Smooth muscle cell (in vitro differentiated cells): ENCODE results near the gene EBF3. TPM values are rescaled to one million over a fixed set of nuclear protein-coding genes. Genes with fewer than 3 reads are reported as not detected.

Experiments
- DNase-seq: peaks from one replicate; lab custom pipeline; 2025; ENCODE audit not compliant: unreplicated experiment; lab: John Stamatoyannopoulos, UW
- H2AFZ ChIP-seq: fragments of 200-600 bp; sonication (generic); 2 replicates; pipeline ENCODE4 v1.6.0; 2016; ENCODE audit warnings: antibody characterized with exemption, low read depth, mild to moderate bottlenecking
- H3F3A ChIP-seq: fragments of 200-600 bp; sonication (generic); 2 replicates; pipeline ENCODE4 v1.6.0; 2017; ENCODE audit warnings: antibody characterized with exemption, low read depth
- H3K27ac ChIP-seq: fragments of 200-600 bp; sonication (generic); 2 replicates; pipeline ENCODE4 v1.5.1; 2016; ENCODE audit warnings: low read depth, mild to moderate bottlenecking
- H3K27me3 ChIP-seq: fragments of 200-600 bp; sonication (generic); 2 replicates; pipeline ENCODE4 v1.6.1; 2016; ENCODE audit warnings: low read depth, mild to moderate bottlenecking
- H3K36me3 ChIP-seq: fragments of 200-600 bp; sonication (generic); 2 replicates; pipeline ENCODE4 v1.5.1; 2016; ENCODE audit warnings: low read depth
- H3K4me1 ChIP-seq: fragments of 200-600 bp; sonication (generic); 2 replicates; pipeline ENCODE4 v1.5.1; 2016; ENCODE audit warnings: low read depth
- H3K4me2 ChIP-seq: fragments of 200-600 bp; sonication (generic); 2 replicates; pipeline ENCODE4 v1.6.0; 2016; ENCODE audit warnings: mild to moderate bottlenecking
- H3K4me3 ChIP-seq: fragments of 200-600 bp; sonication (generic); 2 replicates; pipeline ENCODE4 v1.5.1; 2016; ENCODE audit warnings: mild to moderate bottlenecking
- H3K79me2 ChIP-seq: fragments of 200-600 bp; sonication (generic); 2 replicates; pipeline ENCODE4 v1.6.0; 2016; ENCODE audit warnings: low read depth, mild to moderate bottlenecking
- H3K9ac ChIP-seq: fragments of 200-600 bp; sonication (generic); 2 replicates; pipeline ENCODE4 v1.6.0; 2016; ENCODE audit warnings: low read depth
- H3K9me3 ChIP-seq: fragments of 200-600 bp; sonication (generic); replicated peaks from 2 replicates; pipeline ENCODE4 v1.5.1; 2016; ENCODE audit warnings: low read depth
- H4K20me1 ChIP-seq: fragments of 200-600 bp; sonication (generic); 2 replicates; pipeline ENCODE4 v1.6.0; 2016; ENCODE audit warnings: low read depth
- WGBS: methylation state at CpG from one replicate; pipeline ENCODE4 v1.1.7; 2016; ENCODE audit warnings: low lambda C conversion rate; 5-methylcytosine and 5-hydroxymethylcytosine counted together
- polyA plus RNA-seq: library from polyadenylated mRNA; unstranded; fragments of >200 nt; fragmentation: Nextera tagmentation; extraction: Ambion mirVana; gene quantifications from 2 replicates; pipeline ENCODE4 v1.2.1, GENCODE V29; 2016
- total RNA-seq: library from RNA; depleted of rRNA; stranded (reverse); fragments of >200 nt; gene quantifications from 2 replicates; pipeline ENCODE4 v1.2.3, GENCODE V29; 2014
- TF ChIP-seq, protein P1 (sequence below): fragments of 200-600 bp; sonication (generic); IDR thresholded peaks from 2 replicates; pipeline ENCODE4 v1.5.1; 2017; ENCODE audit warnings: borderline replicate concordance, mild to moderate bottlenecking, antibody characterized with exemption; ENCODE audit not compliant: insufficient read depth, poor library complexity, severe bottlenecking

The EBF3 gene
- total and polyA plus RNA-seq, 2 experiments from 2014 or later, result not detected

DNA sequence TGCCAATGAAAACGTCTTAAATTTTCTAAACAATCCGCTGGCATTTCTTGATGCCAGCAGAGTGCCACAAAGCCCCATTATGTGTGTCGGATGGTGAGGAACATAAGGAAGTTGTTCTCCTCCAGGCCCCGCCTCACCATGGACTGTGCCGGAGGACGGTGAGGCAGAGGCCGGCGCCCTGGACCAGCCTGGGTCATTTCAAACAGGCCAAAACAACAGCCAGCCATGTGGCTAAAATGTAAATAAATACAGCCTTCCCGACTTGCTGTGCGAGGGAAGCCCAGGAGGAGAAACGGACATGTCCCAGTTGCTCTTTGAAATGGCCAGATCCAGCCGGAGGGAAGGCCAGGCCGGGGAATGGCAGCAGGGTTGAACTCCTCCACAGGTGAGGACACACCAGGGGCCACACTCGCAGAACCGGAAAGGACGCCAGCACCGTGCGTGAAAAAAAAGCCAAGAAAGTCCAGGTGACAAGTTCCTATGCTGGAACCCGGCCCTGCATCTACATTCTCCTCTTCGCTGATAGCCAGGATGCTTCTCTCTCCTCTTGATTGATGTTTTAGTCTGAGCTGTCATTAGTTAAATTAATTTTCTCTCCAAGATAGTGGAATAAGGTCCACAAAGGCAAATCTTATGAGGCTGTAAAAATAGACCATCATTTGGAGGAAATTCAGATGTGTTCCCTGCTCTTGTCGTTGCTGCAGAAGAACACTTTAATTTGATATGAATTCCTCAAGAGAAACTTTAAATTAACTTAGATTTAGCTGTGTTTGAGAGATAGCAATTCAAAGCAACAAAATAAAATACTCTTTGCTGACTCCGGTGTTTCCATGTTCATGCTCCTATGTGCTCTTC, 64.6 kb downstream of the EBF3 start:
- no peaks in the 10 kb centered on the region for H3K36me3 ChIP-seq
- H3K9me3 ChIP-seq, result no peaks in the 10 kb centered on the region
- H3K27ac ChIP-seq, result no peak overlapping the region
- no peak overlapping the region for H3K4me3 ChIP-seq
- 82% methylated on average over 22 of the region's 22 CpGs for WGBS
- H3K9ac ChIP-seq, result no peak overlapping the region
- H3F3A ChIP-seq, result no peaks in the 10 kb centered on the region
- H3K27me3 ChIP-seq, result peaks cover 4% of the 10 kb centered on the region
- no peaks in the 10 kb centered on the region for H3K79me2 ChIP-seq
- no peak overlapping the region for H2AFZ ChIP-seq
- H3K4me2 ChIP-seq, result no peak overlapping the region
- peaks cover 32% of the 10 kb centered on the region for H3K4me1 ChIP-seq
- no peaks in the 10 kb centered on the region for H4K20me1 ChIP-seq
- DNase-seq, result no peak
- TF ChIP-seq, protein P1, sequence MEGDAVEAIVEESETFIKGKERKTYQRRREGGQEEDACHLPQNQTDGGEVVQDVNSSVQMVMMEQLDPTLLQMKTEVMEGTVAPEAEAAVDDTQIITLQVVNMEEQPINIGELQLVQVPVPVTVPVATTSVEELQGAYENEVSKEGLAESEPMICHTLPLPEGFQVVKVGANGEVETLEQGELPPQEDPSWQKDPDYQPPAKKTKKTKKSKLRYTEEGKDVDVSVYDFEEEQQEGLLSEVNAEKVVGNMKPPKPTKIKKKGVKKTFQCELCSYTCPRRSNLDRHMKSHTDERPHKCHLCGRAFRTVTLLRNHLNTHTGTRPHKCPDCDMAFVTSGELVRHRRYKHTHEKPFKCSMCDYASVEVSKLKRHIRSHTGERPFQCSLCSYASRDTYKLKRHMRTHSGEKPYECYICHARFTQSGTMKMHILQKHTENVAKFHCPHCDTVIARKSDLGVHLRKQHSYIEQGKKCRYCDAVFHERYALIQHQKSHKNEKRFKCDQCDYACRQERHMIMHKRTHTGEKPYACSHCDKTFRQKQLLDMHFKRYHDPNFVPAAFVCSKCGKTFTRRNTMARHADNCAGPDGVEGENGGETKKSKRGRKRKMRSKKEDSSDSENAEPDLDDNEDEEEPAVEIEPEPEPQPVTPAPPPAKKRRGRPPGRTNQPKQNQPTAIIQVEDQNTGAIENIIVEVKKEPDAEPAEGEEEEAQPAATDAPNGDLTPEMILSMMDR, result no peak

DNA sequence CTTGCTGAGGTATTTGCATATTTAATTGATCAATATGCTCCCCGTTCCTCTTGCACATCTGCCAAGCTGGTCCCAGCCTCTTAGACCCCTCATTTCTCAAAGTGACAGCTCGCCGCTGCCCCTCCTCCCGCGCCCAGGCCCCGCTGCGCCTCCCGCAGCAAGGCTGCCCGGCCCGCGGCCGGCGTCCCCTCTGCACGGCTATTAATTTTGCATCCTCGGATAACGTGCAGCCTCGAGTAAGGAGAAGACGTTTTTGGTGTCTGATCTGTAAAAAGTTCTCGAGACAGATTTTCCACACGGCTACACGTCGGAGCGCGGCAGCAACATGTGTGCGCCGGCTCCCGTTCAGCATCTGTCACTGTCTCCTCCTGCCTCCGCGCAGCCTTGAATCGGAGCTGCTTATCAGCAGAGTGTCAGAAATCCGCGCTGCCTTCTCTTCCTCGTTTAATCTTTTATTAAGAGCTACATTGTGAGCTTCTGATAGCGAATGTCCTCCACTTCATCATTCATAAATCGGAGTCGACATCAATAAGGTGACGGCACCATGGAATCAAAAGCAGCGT, 65.3 kb downstream of the EBF3 start:
- Histone ChIP-seq H3F3A (no peaks in the 10 kb centered on the region), H3K4me2 (no peak overlapping the region), H2AFZ (no peak overlapping the region), H3K9ac (no peak overlapping the region), H3K27me3 (peaks cover 4% of the 10 kb centered on the region), H3K79me2 (no peaks in the 10 kb centered on the region), H3K36me3 (no peaks in the 10 kb centered on the region), H3K9me3 (no peaks in the 10 kb centered on the region), H3K4me3 (no peak overlapping the region), H4K20me1 (no peaks in the 10 kb centered on the region), H3K27ac (no peak overlapping the region), H3K4me1 (peaks cover 32% of the 10 kb centered on the region)
- TF ChIP-seq, protein P1, result no peak
- WGBS, result 92% methylated on average over 38 of the region's 38 CpGs
- DNase-seq, result no peak

DNA sequence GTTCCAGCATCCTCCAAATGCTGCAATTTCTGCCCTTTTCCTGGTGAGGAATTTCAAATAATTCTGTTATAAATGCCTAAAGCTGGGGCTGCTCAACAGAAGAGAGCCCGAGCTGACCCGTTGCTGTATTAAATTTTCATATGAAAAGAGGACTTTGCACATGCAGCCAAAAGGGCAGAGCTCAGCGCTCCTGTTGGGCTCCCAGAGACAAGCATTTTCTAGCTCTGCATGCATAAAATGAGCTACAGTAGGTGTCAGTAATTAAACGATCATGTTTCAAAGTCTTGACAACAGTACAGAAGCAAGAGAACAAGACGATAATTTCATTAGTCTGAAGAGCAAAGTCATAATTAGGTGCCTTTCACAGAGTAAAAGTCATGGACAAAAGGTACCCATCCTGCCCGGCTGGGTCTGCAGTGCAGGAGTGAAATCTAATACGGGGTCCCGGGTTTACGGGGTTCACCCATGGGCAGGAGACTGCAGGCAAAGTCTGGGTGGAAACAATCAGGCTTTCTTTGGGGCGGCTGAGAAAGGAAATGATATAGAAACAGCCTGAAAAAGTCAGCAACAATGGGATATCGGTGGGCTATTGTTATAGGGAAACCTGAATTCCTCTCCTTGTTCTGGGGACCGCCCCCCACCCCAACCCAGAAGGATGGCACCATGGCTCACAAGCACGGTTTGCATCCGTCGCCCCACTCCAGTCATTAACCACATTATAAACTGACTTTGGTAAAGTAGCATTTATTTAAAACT, 66.0 kb downstream of the EBF3 start:
- WGBS, result 78% methylated on average over 15 of the region's 15 CpGs
- H3K9ac ChIP-seq, result no peak overlapping the region
- TF ChIP-seq, protein P1, result no peak

More for the DNA sequence above, 66.0 kb downstream of the EBF3 start:
- no peaks in the 10 kb centered on the region for H3F3A ChIP-seq
- H3K27me3 ChIP-seq, result peaks cover 4% of the 10 kb centered on the region
- H3K36me3 ChIP-seq, result no peaks in the 10 kb centered on the region
- no peak overlapping the region for H3K4me2 ChIP-seq
- no peak for DNase-seq
- no peaks in the 10 kb centered on the region for H3K79me2 ChIP-seq
- H3K4me1 ChIP-seq, result peaks cover 32% of the 10 kb centered on the region
- H3K9me3 ChIP-seq, result no peaks in the 10 kb centered on the region
- no peak overlapping the region for H3K27ac ChIP-seq
- H2AFZ ChIP-seq, result no peak overlapping the region
- H4K20me1 ChIP-seq, result no peaks in the 10 kb centered on the region
- H3K4me3 ChIP-seq, result no peak overlapping the region
